Measurements from ENCODE around the gene DNASE1L2. TPM values are rescaled to one million over a fixed set of nuclear protein-coding genes. Genes with fewer than 3 reads are reported as not detected.

DNASE1L2 gene
- total RNA-seq, 1 experiment from 2014 or later = 1.9 TPM

- peaks cover 23 to 38% of the 10 kb centered on the region in 2 experiments for H3K4me1 ChIP-seq (ENCODE audit: control insufficient read depth in 1 of 2, insufficient read depth in 2 of 2, low read length in 2 of 2)
- peak overlapping the region; percentile 92 for H3K9ac ChIP-seq (ENCODE audit: low read length)
- H3K4me2 ChIP-seq (ENCODE audit: low read length) = peak overlapping the region; percentile 99
- peaks cover 9% of the 10 kb centered on the region; the same call in 1 of the 2 replicates for H4K20me1 ChIP-seq (ENCODE audit: insufficient read depth)
- no peak overlapping the region for H3K4me3 ChIP-seq (replicated peaks in 1 of 2; ENCODE audit: low read depth in 1 of 2, low read length in 2 of 2)
- CTCF ChIA-PET = no interaction called here
- peak overlapping the region; percentile 98 for H3K27ac ChIP-seq (ENCODE audit: low read depth, low read length)
- RAD21 ChIA-PET (ENCODE audit: low non-redundant PET in 1 of 2, low total read pairs in 2 of 2, uncharacterized antibody in 2 of 2, unreplicated experiment in 2 of 2) = no interaction called here
- H2AFZ ChIP-seq (ENCODE audit: low read depth, low read length, poor library complexity, severe bottlenecking) = no peak overlapping the region
- no TSS peak for BruUV-seq (replicated peaks)
- no peaks in the 10 kb centered on the region for H3K27me3 ChIP-seq (ENCODE audit: insufficient read depth, low read length)
- H3K79me2 ChIP-seq (ENCODE audit: insufficient read depth, low read length) = peaks cover 39% of the 10 kb centered on the region
- POLR2A ChIA-PET = no interaction called here
- intact Hi-C loops (cut with micrococcal nuclease) = no loop called here
- H3K36me3 ChIP-seq (ENCODE audit: control insufficient read depth in 1 of 2, insufficient read depth in 2 of 2, low read length in 2 of 2) = peaks cover 4 to 29% of the 10 kb centered on the region in 2 experiments; a peak in 3 of 4 replicates
- H3K9me2 ChIP-seq (ENCODE audit: insufficient read depth) = no peaks in the 10 kb centered on the region
- no peak for ATAC-seq
- TF ChIP-seq JUND (IDR thresholded peaks at IDR 0.05) (no peak), YY1 (IDR thresholded peaks at IDR 0.05; ENCODE audit: extremely low read depth, insufficient replicate concordance, low read depth, low read length) (no peak), EZH2 (IDR thresholded peaks at IDR 0.05) (no peak), ELF1 (IDR thresholded peaks at IDR 0.05; ENCODE audit: borderline replicate concordance, low read depth) (no peak)
- no peak for DNase-seq (ENCODE audit: low read depth, low spot score)
- H3K9me3 ChIP-seq (ENCODE audit: control insufficient read depth in 1 of 2, insufficient read depth in 1 of 2, low read depth in 1 of 2, low read length in 2 of 2) = no peaks in the 10 kb centered on the region
Observed at GRCh38 chr16:2211923-2212347, 24.3 kb upstream of the DNASE1L2 start.

GRCh38 chr16:2212362-2213324, 23.6 kb upstream of the DNASE1L2 start:
- Histone ChIP-seq H3K4me2 (ENCODE audit: low read length) (peak overlapping the region; percentile 99), H3K9me3 (ENCODE audit: control insufficient read depth in 1 of 2, insufficient read depth in 1 of 2, low read depth in 1 of 2, low read length in 2 of 2) (no peaks in the 10 kb centered on the region), H3K27me3 (ENCODE audit: insufficient read depth, low read length) (no peaks in the 10 kb centered on the region), H3K9ac (ENCODE audit: low read length) (peak overlapping the region; percentile 92), H3K4me1 (ENCODE audit: control insufficient read depth in 1 of 2, insufficient read depth in 2 of 2, low read length in 2 of 2) (peaks cover 23 to 37% of the 10 kb centered on the region in 2 experiments), H3K27ac (ENCODE audit: low read depth, low read length) (peak overlapping the region; percentile 98), H3K9me2 (ENCODE audit: insufficient read depth) (no peaks in the 10 kb centered on the region), H3K79me2 (ENCODE audit: insufficient read depth, low read length) (peaks cover 37% of the 10 kb centered on the region), H3K4me3 (replicated peaks in 1 of 2; ENCODE audit: low read depth in 1 of 2, low read length in 2 of 2) (peak overlapping the region; percentile 62 to 84), H2AFZ (ENCODE audit: low read depth, low read length, poor library complexity, severe bottlenecking) (no peak overlapping the region), H4K20me1 (ENCODE audit: insufficient read depth) (peaks cover 9% of the 10 kb centered on the region; the same call in 1 of the 2 replicates), H3K36me3 (ENCODE audit: control insufficient read depth in 1 of 2, insufficient read depth in 2 of 2, low read length in 2 of 2) (peaks cover 2 to 22% of the 10 kb centered on the region in 2 experiments; a peak in 2 of 4 replicates)
- RAD21 ChIA-PET (ENCODE audit: low non-redundant PET in 1 of 2, low total read pairs in 2 of 2, uncharacterized antibody in 2 of 2, unreplicated experiment in 2 of 2) = no interaction called here
- intact Hi-C loops (cut with micrococcal nuclease) = no loop called here
- TSS peak; percentile 82 for BruUV-seq (replicated peaks)
- POLR2A ChIA-PET = no interaction called here
- no peak for ATAC-seq
- DNase-seq (ENCODE audit: low read depth, low spot score) = no peak
- CTCF ChIA-PET = no interaction called here
- peak; percentile 34 for TF ChIP-seq POLR2A (IDR thresholded peaks at IDR 0.05; ENCODE audit: borderline replicate concordance, extremely low read depth, insufficient read depth, insufficient read length)
- TF ChIP-seq REST (IDR thresholded peaks at IDR 0.05; ENCODE audit: low read depth) = no peak

All from HCT116 (cell line).